Measurements from ENCODE around the gene IGFL1.
"Not testable (repeated sequence)": the region's sequence is repeated elsewhere in the genome, so short reads cannot be mapped to it uniquely, and the experiment has no call there.

The IGFL1 gene

DNA sequence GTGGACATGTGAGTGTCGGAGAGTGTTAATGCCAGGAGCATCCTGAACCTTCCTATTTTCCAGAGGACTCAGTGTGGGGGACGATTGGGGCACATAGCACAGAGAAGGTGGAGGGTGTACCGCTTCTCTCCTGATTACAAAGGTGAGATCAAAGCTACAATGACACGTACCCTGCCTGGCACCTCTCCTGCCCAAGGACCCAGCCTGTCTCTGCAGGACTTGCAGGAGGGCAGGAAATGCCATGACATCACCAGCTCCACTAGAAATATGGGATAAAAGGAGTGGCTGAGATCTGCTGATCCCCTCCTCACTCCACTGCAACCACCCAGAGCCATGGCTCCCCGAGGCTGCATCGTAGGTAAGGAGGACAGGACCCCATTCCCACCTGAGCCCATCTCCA, at the start of gene IGFL1:
Gene IGFL1, plus strand, starts transcription at position 301 of the 400 bp plus-strand sequence. Its CDS starts 33 bp downstream, at position 334.
- DNase-seq: no peak

DNA sequence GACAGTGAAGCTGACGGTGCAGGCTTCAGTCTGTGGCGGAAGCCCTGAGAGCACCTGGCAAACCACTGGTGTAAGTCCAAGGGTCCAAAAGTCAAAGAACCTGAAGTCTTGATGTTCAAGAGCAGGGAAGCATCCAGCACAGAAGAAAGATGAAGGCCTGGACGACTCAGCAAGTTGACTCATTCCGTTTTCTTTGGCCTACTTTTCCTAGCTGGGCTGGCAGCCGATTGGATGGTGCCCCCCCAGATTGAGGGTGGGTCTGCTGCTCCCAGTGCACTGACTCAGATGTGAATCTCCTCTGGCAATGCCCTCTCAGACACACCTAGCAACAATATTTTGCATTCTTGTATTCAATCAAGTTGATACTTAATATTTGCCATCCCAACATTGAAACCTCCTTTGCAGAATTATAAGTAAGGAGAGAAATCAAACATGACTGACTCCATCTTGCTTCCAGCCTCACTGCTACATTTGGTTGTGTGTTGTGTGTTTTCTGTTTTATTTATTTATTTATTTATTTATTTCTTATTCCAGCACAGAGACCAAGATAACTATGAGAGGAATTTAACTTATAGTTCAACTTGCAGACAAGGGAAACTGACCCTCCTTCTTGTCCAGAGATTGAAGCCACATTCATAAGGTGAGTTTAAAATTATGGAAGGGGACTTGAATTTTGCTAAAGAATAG, 48.7 kb upstream of the IGFL1 start:
- peak; percentile 65 for DNase-seq

DNA sequence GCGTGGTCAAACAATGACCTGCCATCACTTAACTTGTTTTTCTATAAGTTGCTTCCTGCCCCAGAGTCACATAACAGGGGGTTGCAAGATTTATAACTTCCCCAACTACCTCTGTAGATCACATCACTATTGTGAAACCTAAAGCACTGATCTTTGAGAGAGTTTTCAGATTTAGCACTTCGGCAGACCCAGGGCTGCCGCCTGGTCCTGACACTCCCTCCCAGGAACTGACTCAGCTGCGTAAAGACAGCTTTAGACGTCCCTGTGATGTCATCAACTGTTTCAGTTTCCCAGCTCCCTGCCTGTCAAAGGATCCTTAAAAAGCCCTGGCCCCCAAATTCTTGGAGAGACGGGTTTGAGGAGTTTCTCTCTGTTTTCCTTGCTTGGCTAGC, 48.2 kb upstream of the IGFL1 start:
- peak; percentile 19 for DNase-seq

DNA sequence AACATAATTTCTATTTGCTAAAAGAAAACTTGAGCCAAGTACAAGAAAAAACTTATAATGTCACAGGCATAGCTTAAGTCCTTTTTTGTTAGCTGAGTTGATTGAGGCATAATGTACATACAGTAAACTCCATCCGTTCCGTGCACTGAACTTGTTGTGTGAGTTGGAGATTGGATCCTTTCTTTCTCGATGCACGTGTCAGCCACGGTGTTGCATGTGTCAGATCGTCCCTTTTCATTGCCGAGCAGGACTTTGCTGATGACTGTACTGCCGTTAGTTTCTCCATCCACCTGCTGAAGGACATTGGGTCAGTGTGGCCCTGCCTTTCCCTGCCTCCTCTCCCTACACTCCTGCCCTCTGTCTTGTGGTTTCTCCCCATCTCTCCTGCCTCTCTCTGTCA, 47.1 kb upstream of the IGFL1 start:
- DNase-seq: no peak

DNA sequence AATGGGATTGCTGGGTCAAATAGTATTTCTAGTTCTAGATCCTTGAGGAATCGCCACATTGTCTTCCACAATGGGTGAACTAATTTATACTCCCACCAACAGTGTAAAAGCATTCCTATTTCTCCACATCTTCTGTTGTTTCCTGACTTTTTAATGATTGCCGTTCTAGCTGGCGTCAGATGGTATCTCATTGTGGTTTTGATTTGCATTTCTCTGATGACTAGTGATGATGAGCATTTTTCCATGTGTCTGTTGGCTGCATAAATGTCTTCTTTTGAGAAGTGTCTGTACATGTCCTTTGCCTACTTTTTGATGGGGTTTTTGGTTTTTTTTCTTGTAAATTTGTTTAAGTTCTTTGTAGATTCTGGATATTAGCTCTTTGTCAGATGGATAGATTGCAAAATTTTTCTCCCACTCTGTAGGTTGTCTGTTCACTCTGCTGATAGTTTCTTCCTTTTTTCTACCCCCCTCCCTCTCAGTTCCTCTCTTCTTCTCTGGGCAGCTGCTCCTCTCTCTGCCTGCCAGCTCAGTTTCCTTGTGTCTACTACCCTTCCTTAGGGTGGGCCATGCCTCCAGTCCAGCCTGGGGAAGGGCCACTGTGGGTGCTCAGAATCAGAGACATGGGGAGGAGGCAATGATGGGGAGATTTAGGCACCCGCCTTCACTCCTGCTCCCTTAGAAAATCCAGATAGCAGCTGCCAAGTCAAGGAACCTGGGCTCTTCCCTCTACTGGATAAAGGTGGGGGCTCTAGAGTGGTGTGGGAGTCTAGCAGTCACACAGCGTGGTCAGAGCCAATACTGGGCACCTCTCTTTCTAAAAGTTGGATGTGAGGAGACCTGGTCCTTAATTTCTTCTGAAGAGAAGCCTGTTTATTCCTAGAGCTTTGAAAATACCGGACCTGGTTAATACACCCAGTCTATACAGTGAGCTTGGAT, 44.5 kb upstream of the IGFL1 start:
- DNase-seq: peak; percentile 20

DNA sequence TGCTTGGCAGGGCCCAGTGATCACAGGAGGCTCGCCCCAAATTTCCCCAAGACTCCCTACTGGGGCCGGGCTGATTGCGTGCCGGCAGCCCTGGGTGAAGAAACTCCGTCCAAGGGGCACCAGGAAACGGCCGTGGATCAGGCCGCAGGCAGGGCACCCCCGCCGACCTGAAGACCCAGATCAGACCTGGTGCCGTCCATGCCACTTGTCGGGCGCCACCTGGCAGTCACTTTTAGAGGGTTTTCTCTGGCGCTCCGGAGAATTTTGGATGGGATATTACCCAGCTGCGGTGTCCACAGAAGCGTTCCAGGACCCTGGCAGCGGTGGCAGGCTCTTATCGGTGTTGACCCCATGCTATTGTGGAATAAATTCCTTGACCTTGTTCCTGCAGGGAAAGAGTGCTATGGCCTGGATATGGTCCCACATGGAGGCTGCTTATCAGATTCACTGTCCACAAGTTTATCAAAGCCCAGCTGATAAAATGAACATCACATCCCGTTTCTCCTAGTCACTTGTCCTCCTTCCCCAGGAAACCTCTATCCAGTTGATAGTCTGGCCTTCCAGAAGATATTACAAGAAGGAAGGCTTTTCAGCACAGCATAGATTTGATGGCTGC, 43.3 kb upstream of the IGFL1 start:
- no peak for DNase-seq

DNA sequence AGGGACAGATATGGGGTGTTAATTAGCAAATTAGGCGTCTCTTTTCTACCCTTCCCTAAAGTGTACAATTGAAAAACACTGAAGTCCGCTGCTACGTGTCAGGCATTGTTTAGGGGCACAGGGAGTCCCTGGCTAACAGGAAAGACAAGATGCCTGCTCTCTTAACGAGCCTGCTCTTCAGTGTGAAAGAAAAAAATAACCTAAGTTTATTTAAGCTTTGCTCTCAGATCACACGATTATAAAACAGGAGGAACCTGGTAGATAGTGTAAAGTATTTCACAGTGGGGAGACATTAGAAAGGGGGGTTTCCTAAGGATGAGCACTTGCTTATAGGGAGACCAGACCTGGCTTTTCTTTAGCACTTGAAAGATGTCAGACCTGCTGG, 42.8 kb upstream of the IGFL1 start:
- no peak for DNase-seq

DNA sequence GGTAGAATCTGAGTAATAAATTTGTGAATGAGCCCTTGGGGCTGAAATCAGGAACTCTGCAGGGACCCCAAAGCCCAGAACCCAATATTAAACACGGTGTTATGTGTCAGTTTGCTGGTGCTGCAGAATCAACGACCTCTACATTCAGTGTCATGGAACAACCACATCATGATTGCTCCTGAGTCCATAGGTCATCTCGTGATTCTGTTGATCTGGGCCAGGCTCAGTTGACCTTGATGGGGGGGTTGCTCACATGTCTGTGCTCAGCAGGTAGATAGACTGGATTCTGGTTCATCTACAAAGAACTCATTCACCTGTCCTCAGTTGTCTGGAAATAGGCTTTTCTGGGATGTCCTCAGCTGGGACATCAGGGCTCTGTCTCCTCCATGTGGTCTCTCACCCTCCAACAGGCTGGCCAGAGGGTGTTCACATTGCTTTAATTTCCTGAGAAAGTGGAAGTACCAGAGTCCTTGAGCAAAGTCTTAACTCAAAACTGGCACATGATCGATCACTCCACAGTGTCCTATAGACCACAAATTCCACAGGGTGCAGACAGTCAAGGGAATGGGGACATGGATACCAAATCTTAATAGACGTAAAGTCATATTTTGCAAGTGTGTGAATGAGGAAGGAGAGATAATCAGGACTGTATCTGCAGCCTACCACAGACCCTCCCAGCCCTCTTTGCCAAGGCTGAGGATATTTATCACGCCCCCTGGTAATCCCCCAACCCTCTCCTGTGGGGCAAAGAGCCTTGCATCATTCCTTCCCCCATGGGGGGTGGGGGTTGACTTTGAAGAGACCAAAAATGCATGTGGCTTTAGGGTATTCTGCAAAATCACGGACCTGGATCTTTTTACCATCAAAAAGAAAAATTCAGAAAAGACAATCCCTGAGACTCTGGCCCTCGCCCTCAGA, 39.3 kb upstream of the IGFL1 start:
- DNase-seq: no peak

DNA sequence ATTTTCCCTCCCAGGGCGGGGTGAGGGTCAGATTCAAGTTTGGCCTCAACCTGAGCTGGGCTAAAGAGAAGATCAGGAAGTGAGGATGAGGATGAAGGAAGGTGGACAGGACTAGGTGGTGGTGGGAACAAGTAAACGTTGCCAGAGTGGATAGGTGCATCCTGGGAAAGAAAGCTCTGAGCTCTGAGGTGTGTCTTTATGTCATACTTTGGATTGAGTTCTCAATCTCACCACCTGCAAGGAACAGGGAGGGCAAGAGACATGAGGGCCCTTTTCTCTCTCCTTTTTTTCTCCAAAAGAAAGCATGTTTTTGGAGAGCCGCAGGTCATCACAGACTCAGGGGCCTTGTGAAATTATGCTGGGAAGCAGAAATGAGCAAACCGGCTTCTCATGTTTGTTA, 38.2 kb upstream of the IGFL1 start:
- no peak for DNase-seq

DNA sequence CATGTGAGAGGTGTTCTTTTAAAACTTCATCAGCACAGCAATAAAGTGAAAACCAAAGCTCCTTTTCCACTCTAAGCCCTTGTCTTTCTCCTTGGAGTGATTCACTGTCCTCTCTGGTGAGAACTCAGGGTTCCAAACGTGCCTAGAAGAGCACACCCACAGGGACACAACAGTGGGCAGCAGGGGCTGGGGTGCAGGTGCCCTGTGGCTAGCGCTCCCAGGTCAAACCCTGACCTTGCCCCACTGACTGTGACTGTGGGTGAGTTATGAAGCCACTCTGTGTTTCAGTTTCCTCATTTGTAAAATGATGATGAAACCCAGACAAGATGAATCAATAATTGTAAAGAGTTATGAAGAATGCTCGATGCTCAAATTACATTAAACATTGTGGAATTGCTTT, 37.6 kb upstream of the IGFL1 start:
- no peak for DNase-seq

DNA sequence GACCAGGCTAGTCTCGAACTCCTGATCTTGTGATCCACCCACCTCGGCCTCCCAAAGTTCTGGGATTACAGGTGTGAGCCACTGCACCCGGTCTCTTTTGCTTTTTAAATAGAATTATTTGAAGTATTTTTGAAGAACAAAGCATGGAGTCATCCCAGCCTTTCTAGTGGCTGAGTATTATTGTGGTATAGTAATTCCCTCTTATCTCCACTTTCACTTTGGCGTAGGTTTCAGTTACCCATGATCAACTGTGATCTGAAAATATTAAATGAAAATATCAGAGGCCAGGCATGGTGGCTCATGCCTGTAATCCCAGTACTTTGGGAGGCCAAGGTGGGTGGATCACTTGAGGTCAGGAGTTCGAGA, 36.9 kb upstream of the IGFL1 start:
- not testable (repeated sequence) for DNase-seq

DNA sequence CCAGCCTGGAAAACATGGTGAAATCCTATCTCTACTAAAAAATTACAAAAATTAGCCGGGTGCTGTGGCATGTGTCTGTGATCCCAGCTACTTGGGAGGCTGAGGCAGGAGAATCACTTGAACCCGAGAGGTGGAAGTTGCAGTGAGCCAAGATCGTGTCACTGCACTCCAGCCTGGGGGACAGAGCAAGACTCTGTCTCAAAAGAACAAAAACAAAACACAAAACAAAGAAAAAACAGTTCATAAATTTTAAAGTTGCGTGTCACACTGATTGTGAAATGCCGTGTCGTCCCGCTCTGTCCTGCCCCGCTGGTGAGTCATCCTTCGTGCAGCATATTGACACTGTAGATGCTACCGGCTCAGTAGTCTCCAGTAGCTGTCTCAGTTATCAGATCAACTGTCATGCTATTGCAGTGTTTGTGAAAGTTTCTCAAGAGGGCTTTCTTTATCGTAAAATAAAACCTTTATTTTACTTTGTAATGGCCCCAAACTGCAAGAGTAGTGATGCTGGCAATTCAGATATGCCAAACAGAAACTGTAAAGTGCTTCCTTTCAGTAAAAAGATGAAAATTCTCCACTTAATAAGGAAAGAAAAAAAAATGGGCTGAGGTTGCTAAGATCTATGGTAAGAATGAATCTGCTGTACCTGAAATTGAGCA, 36.4 kb upstream of the IGFL1 start:
- DNase-seq: peak; percentile 21

DNA sequence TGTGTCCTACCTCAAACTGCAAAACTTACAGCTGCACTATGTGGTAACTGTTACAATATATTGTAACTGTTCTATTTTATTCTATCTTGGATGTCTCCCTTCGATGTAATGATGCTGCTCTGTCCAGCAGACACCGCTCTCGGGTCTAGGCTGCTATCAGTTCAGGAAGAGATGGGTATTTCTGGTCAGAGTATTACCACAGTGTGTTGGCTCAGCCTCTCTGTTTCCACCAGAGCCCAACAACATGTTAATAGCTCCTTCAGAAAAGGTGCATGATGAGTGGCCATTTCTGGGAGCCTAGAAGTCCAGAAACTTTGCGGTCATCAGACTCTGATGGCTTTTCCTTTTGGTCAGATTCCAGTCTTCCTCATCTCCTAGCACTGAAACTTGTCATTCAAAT, 35.9 kb upstream of the IGFL1 start:
- DNase-seq: no peak

DNA sequence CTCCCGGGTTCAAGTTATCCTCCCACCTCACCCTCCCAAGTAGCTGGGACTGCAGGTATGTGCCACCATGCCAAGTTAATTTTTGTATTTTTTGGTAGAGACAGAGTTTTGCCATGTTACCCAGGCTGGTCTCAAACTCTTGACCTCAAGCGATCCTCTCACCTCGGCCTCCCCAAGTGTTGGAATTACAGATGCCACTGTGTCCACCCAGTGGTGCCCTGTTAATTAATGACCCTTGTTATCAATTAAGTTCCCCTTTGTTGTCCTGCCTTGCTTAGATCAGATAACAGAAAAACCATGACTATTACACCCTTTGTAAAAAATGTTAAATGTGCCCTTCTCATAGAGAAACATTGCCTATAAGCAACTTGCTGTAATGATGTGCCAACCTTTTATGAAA, 34.4 kb upstream of the IGFL1 start:
- DNase-seq: no peak

DNA sequence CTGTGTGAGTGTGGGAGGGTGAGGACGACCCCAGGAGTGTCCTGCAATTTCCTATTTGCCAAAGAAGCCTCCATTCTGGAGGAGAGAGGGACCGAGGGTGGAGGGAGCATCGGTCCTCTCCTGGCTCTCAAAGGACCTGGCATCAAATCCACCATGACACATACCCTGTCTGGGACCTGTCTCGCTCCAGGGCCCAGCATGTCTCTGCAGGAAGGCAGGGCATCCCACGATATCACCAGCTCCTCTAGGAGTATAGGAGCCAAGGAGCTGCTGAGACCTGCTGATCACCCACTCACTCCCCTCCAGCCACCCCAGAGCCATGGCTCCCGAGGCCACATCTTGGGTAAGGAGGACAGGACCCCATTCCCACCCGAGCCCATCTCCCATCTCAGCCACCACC, 33.6 kb upstream of the IGFL1 start:
- not testable (repeated sequence) for DNase-seq

DNA sequence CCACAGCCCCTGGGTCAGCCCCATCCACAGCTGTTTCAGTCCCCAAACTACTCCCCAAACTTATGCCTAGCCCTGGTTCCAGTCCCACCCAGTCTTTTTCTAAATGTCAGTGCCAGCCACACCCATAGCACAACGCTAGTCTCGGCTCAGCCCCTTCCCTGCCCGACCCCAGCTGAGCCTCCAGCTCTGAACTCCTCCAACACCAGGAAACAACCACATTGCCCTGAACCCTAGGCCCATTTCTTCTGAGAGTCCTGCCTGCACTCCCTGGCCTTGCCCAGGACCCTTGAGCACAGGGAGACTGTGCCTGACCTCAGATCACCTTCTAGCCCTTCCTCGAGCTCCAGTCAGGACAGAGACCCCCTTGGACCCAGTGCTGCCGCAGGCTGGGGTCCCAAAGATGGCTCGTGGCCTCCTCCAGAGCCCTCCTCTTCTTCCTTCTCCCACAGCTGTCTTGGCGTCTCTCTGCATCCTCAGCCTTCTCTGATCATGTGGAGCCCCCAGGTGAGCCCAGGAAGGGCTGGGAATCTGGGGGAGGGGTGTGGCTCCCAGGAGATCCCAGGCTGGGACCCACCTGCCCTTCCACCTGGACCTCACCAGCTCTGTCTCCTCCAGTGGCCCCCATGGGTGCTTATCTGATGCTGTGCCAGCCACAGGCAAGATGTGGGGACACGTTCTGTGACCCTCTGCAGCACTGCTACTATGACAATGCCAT, 33.0 kb upstream of the IGFL1 start:
- DNase-seq: no peak

DNA sequence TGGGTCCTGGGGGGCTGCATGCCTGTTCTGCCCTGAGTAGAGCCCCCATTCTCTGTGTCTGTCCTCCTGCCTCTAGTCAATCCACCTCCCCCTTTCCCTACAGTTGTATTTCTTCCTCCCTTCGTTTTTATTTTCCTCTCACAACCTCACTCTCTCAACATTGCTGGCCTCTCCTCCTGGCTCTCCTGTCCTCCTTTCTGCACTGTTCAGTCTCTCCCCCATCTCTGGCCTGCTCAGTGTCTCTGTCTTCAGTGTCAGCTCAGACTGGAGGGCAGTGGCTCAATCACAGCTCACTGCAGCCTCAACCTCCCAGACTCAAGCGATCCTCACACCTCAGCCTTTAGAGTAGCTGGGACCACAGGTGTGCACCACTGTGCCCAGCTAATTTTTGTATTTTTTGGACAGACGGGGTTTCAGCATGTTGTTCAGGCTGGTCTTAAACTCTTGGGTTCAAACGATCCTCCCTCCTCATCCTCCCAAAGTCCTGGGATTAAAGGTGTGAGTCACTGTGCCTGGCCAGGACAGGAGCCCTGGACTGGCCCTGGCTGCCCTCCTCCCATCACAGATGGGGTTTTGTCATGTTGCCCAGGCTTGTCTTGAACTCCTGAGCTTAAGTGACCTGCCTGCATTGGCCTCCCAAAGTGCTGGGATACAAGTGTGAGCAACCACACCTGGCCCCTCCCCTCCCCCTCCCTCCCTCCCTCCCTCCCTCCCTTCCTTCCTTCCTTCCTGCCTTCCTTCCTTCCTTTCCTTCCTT, 32.0 kb upstream of the IGFL1 start:
- DNase-seq: no peak

DNA sequence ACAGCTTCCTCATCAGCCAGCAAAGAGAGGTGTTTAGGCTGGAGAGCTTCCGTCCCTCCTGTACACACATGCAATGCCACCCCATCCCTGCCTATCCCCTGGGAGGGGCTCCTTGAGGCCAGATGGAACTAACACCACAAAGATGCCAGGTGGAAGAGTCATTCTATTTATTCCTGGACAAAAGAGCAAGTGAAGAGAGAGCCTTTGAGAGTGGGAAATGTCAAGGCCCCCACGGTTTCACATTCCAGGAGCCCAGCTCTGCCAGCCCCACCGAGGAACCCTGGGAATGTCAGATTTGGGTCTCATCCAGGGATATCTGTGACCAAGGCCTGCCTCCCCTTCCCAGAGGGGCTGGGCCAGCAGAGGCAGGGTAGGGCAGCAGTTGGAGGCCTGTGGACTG, 30.8 kb upstream of the IGFL1 start:
- no peak for DNase-seq

DNA sequence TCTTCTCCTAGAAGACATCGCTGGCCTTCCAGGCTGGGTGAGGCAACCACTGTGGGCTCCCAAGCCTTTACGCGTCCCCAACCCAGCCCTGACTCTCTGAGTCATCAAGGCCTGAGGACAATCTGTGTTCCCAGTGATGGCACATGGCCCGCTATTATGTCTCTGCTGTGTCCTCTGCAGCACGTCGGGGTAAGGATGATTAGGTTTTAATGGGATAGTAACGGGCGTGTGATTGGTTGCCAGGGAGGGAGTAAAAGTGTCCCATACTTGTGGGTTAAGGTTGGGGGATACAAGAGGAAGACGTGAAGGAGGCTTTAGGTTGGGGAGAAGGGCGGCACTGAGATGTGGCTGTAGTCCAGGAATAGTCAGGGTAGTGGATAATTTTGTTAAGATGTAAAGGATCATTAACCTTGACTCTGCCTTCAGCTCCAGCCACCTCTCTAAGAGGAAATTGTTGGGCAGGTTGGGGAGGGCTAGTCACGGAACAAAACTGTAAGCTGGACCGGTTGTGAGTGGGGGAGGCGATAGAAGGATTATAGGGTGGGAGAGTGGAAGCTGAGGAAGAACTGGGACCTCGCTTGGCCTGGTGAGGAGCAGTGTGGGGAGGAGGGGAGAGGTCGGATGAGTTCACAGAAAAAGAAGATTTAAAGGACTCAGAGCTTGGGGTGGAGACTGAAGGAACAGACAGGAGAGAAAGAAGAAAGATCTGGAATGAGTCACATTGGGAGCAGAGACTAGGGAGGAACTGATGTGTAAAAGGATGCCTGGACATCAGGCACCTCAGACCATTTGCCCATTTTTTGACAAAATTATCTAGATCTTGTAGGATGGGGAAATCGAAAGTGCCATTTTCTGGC, 27.9 kb upstream of the IGFL1 start:
- peak; percentile 44 for DNase-seq

DNA sequence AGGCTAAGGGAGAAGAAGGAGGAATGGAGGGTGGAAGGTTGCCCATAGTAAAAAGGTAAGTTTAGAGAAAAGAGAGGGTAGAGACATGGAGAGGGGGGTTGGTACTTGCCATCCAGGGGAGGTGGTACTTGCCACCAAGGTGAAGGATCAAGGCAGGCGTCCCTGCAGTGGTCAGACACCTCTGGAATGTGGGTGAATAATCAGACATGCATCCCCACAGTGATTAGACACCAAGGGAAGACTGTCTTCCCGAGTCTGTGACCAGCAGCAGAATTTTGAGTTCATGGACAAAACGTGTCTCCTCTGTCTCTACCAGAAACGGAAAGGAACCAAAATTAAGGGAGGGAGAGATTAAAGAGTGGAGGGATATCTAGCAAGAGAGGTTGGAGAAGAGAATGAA, 27.1 kb upstream of the IGFL1 start:
- no peak for DNase-seq

All from kidney glomerular epithelial cell (primary cell).